AG04449 (cell line): ENCODE results near the gene NR4A1.
"Not testable (repeated sequence)": the region's sequence is repeated elsewhere in the genome, so short reads cannot be mapped to it uniquely, and the experiment has no call there.

ENCODE experiments used
- CTCF ChIA-PET: fragments of 350-600 bp; formaldehyde crosslinking; extraction: SDS; loops from one replicate; lab custom pipeline; 2021; ENCODE audit warnings: antibody characterized with exemption; lab: Yijun Ruan, JAX
- POLR2A ChIA-PET: fragments of 400-600, 350-600 bp; formaldehyde crosslinking; extraction: SDS; loops from one replicate; lab custom pipeline; 2020; ENCODE audit warnings: antibody characterized with exemption, inconsistent platforms; lab: Yijun Ruan, JAX
- DNase-seq: peaks from one replicate; pipeline ENCODE4 v3.0.0-alpha.2; 2010; ENCODE audit warnings: low read depth, low spot score
- H3K4me3 ChIP-seq: 2 replicates; pipeline ENCODE4 v1.5.1; 2011; ENCODE audit warnings: low read depth, mild to moderate bottlenecking, control low read depth, low read length
- CTCF ChIP-seq: IDR thresholded peaks from one replicate; pipeline ENCODE4 v1.5.1; 2011; ENCODE audit warnings: mild to moderate bottlenecking, moderate library complexity, low read length, control low read depth, inconsistent platforms; ENCODE audit not compliant: insufficient read depth; ENCODE audit errors: missing control alignments

Gene NR4A1

GRCh38 chr12:52090291-52090690, 39.0 kb downstream of the NR4A1 start:
- TF ChIP-seq CTCF, result no peak
- CTCF ChIA-PET, result interaction anchor here (2.0 to 45.6 kb wide), 4 partner anchors 8 to 57 kb away, joined by 8 to 1695 read pairs (median 16); partner anchors contain the start of gene SMIM41
- H3K4me3 ChIP-seq, result no peak overlapping the region
- POLR2A ChIA-PET, result no interaction called here
- DNase-seq, result no peak

GRCh38 chr12:52091061-52091460, 39.8 kb downstream of the NR4A1 start:
- no peak for DNase-seq
- H3K4me3 ChIP-seq, result no peak overlapping the region
- no peak for TF ChIP-seq CTCF
- ChIA-PET POLR2A (no interaction called here), CTCF (interaction anchor here (0.9 to 45.6 kb wide), 9 partner anchors 9 to 98 kb away, joined by 3 to 1695 read pairs (median 5); partner anchors contain the start of gene SMIM41)

- POLR2A ChIA-PET, result no interaction called here
- H3K4me3 ChIP-seq, result no peak overlapping the region
- TF ChIP-seq CTCF, result no peak
- no peak for DNase-seq
- CTCF ChIA-PET, result interaction anchor here (1.0 to 45.6 kb wide), 6 partner anchors 9 to 99 kb away, joined by 3 to 1695 read pairs (median 8); partner anchors contain the start of gene SMIM41
Measured at GRCh38 chr12:52091869-52092268, 40.6 kb downstream of the NR4A1 start.

GRCh38 chr12:52093346-52093745, 42.1 kb downstream of the NR4A1 start:
- CTCF ChIA-PET, result interaction anchor here (0.9 to 45.6 kb wide), 5 partner anchors 9 to 60 kb away, joined by 3 to 1695 read pairs (median 10); no protein-coding TSS in a partner anchor
- DNase-seq, result no peak
- no peak for TF ChIP-seq CTCF
- H3K4me3 ChIP-seq, result no peak overlapping the region
- POLR2A ChIA-PET, result no interaction called here

- ChIA-PET POLR2A (no interaction called here), CTCF (interaction anchor here (0.6 to 1.0 kb wide), 2 partner anchors 9 to 71 kb away, joined by 3 read pairs; no protein-coding TSS in a partner anchor)
- H3K4me3 ChIP-seq, result no peak overlapping the region
- no peak for TF ChIP-seq CTCF
- DNase-seq, result no peak
Measured at GRCh38 chr12:52096332-52097044, 45.2 kb downstream of the NR4A1 start.

- no peak for TF ChIP-seq CTCF
- CTCF ChIA-PET, result interaction anchor here (0.6 to 1.0 kb wide), 2 partner anchors 10 to 72 kb away, joined by 3 read pairs; no protein-coding TSS in a partner anchor
- no peak overlapping the region for H3K4me3 ChIP-seq
- DNase-seq, result no peak
- POLR2A ChIA-PET, result no interaction called here
Measured at GRCh38 chr12:52097045-52097666, 45.9 kb downstream of the NR4A1 start.

- DNase-seq, POLR2A ChIA-PET, H3K4me3 ChIP-seq: not testable (repeated sequence)
- CTCF ChIA-PET, result interaction anchor here (1.1 to 3.1 kb wide), 6 partner anchors 15 to 100 kb away, joined by 3 to 13 read pairs (median 6); no protein-coding TSS in a partner anchor
Measured at GRCh38 chr12:52104431-52105089, 53.3 kb downstream of the NR4A1 start.
